Uterus (tissue), 2 donors: Measurements from ENCODE around the gene CCDC74B.
"Not testable (repeated sequence)": the region's sequence is repeated elsewhere in the genome, so short reads cannot be mapped to it uniquely, and the experiment has no call there.

Experiments used
- POLR2A ChIP-seq, 2 donors: fragments of 450-650 bp; IDR thresholded peaks; one replicate each; pipeline ENCODE4 v1.6.1; 2016; ENCODE audit warnings: antibody characterized with exemption in 2 of 2, mild to moderate bottlenecking in 1 of 2, moderate library complexity in 1 of 2
- TF ChIP-seq, protein P1 (sequence below), 4 experiments: fragments of 200-600 bp in 2 of 4; fragments of 450-650 bp in 2 of 4; sonication (generic) in 2 of 4; IDR thresholded peaks; one replicate each; pipeline ENCODE4 v1.5.1; 2016 to 2019; ENCODE audit warnings: antibody characterized with exemption in 4 of 4, mild to moderate bottlenecking in 2 of 4, moderate library complexity in 1 of 4

GRCh38 chr2:130143266-130144039 lies 1.5 kb downstream of the CCDC74B start:
- not testable (repeated sequence) for TF ChIP-seq POLR2A (IDR thresholded peaks at IDR 0.05)
- TF ChIP-seq, protein P1, sequence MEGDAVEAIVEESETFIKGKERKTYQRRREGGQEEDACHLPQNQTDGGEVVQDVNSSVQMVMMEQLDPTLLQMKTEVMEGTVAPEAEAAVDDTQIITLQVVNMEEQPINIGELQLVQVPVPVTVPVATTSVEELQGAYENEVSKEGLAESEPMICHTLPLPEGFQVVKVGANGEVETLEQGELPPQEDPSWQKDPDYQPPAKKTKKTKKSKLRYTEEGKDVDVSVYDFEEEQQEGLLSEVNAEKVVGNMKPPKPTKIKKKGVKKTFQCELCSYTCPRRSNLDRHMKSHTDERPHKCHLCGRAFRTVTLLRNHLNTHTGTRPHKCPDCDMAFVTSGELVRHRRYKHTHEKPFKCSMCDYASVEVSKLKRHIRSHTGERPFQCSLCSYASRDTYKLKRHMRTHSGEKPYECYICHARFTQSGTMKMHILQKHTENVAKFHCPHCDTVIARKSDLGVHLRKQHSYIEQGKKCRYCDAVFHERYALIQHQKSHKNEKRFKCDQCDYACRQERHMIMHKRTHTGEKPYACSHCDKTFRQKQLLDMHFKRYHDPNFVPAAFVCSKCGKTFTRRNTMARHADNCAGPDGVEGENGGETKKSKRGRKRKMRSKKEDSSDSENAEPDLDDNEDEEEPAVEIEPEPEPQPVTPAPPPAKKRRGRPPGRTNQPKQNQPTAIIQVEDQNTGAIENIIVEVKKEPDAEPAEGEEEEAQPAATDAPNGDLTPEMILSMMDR (IDR thresholded peaks at IDR 0.05), result not testable (repeated sequence)
